GM19452 (cell line): ENCODE data around the gene SH3BGRL.
"Not testable (repeated sequence)": the region's sequence is repeated elsewhere in the genome, so short reads cannot be mapped to it uniquely, and the experiment has no call there.

Experiments used
- ATAC-seq: cut with Tn5 transposase; IDR thresholded peaks from one replicate; pipeline ENCODE4 v1.9.1; 2021; ENCODE audit not compliant: unreplicated experiment

Gene SH3BGRL

GRCh38 chrX:81259020-81259713 lies 57.3 kb downstream of the SH3BGRL start:
- ATAC-seq = no peak

GRCh38 chrX:81259714-81260395 lies 58.0 kb downstream of the SH3BGRL start:
- no peak for ATAC-seq

GRCh38 chrX:81261576-81261975 lies 59.7 kb downstream of the SH3BGRL start:
- ATAC-seq = no peak

- ATAC-seq = no peak
These were observed 61.2 kb downstream of the SH3BGRL start for GRCh38 chrX:81263059-81263458.

- ATAC-seq = no peak
These were observed 76.7 kb downstream of the SH3BGRL start for GRCh38 chrX:81278616-81279015.

- ATAC-seq = no peak
These were observed 78.2 kb downstream of the SH3BGRL start for GRCh38 chrX:81280148-81280547.

- ATAC-seq = no peak
These were observed 84.2 kb downstream of the SH3BGRL start for GRCh38 chrX:81286075-81286474.

- no peak for ATAC-seq
These were observed 84.7 kb downstream of the SH3BGRL start for GRCh38 chrX:81286608-81287007.

GRCh38 chrX:81291996-81292395 lies 90.1 kb downstream of the SH3BGRL start:
- no peak for ATAC-seq

GRCh38 chrX:81294101-81294500 lies 92.2 kb downstream of the SH3BGRL start:
- ATAC-seq = no peak

- no peak for ATAC-seq
These were observed 100.0 kb downstream of the SH3BGRL start for GRCh38 chrX:81301877-81302276.

- no peak for ATAC-seq
These were observed 102.7 kb downstream of the SH3BGRL start for GRCh38 chrX:81304563-81304962.

GRCh38 chrX:81305240-81305639 lies 103.3 kb downstream of the SH3BGRL start:
- ATAC-seq = no peak

- ATAC-seq = no peak
These were observed 106.4 kb downstream of the SH3BGRL start for GRCh38 chrX:81308086-81308829.

- no peak for ATAC-seq
These were observed 114.3 kb downstream of the SH3BGRL start for GRCh38 chrX:81316163-81316562.

- not testable (repeated sequence) for ATAC-seq
These were observed 129.8 kb downstream of the SH3BGRL start for GRCh38 chrX:81331653-81332052.

- ATAC-seq = no peak
These were observed 134.7 kb downstream of the SH3BGRL start for GRCh38 chrX:81336455-81337152.

GRCh38 chrX:81337805-81338204 lies 135.9 kb downstream of the SH3BGRL start:
- no peak for ATAC-seq

GRCh38 chrX:81338924-81339323 lies 137.0 kb downstream of the SH3BGRL start:
- no peak for ATAC-seq

- not testable (repeated sequence) for ATAC-seq
These were observed 143.4 kb downstream of the SH3BGRL start for GRCh38 chrX:81345296-81345695.
